Measurements from ENCODE around the gene OR11G2. TPM values are rescaled to one million over a fixed set of nuclear protein-coding genes. Genes with fewer than 3 reads are reported as not detected.
"Not testable (repeated sequence)": the region's sequence is repeated elsewhere in the genome, so short reads cannot be mapped to it uniquely, and the experiment has no call there.

OR11G2 gene
- total and polyA plus RNA-seq, 10 donors: not detected

DNA sequence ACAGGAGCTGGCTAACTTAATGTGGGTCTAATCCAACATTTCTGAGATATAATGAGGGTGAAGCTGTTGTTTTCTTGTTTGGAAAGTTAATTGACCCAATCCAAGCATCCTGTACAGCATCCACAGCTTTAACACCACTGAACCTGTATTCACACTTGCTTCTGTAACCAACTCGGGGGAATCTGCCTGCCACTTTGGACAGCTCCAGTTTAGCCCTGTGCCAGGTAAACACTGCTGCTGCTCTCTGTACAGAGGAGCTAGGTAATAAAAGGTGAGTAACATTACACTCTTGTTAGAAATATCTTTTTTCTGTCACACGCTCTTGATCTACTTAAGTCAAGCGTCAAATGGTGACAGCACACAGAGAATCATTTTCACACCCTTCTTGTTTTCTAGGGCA is 700 bp downstream of the OR11G2 start:
- TF ChIP-seq, protein P1, sequence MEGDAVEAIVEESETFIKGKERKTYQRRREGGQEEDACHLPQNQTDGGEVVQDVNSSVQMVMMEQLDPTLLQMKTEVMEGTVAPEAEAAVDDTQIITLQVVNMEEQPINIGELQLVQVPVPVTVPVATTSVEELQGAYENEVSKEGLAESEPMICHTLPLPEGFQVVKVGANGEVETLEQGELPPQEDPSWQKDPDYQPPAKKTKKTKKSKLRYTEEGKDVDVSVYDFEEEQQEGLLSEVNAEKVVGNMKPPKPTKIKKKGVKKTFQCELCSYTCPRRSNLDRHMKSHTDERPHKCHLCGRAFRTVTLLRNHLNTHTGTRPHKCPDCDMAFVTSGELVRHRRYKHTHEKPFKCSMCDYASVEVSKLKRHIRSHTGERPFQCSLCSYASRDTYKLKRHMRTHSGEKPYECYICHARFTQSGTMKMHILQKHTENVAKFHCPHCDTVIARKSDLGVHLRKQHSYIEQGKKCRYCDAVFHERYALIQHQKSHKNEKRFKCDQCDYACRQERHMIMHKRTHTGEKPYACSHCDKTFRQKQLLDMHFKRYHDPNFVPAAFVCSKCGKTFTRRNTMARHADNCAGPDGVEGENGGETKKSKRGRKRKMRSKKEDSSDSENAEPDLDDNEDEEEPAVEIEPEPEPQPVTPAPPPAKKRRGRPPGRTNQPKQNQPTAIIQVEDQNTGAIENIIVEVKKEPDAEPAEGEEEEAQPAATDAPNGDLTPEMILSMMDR (IDR thresholded peaks at IDR 0.05 in 8 of 11, conservative IDR thresholded peaks at IDR 0.05 in 3 of 11): no peak
- TF ChIP-seq POLR2A (IDR thresholded peaks at IDR 0.05): no peak
- TF ChIP-seq POLR2AphosphoS5 (IDR thresholded peaks at IDR 0.05): no peak
- no peak for DNase-seq
- Histone ChIP-seq H3K4me3 (no peak overlapping the region), H3K4me1 (no peaks in the 10 kb centered on the region), H3K27me3 (replicated peaks in 1 of 7) (no peaks in the 10 kb centered on the region), H3K27ac (no peak overlapping the region), H3K9me3 (no peaks in the 10 kb centered on the region), H3K36me3 (no peaks in the 10 kb centered on the region)
- intact Hi-C loops (cut with DNase I; ENCODE audit: low total_unique reads): no loop called here
- 77 to 91% (median 77%) methylated on average over 3 of the region's 3 CpGs for WGBS, 5 donors

DNA sequence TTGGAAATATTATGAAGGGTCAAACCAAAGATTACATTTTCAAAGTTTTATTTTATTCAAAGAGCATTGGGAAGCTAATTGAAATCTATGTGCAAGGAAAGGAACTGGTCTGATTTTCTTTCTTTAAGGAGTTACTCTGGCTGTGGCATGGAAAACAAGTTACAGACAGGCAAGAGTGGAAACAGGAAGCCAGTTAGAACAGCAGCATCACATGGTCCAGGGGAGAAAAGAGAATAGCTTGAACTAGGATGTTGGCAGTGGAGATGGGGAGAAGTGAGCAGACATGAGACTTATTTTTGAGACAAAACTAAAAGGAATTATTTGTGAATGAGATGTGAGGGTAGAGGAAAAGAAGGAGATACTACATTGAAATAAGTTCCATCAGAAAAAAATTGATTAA is 3.4 kb downstream of the OR11G2 start:
- Histone ChIP-seq H3K4me1 (no peaks in the 10 kb centered on the region), H3K9me3 (no peaks in the 10 kb centered on the region), H3K27ac (no peak overlapping the region), H3K4me3 (no peak overlapping the region), H3K27me3 (replicated peaks in 1 of 7) (peaks cover 0 to 2% (median 0%) of the 10 kb centered on the region in 7 donors), H3K36me3 (no peaks in the 10 kb centered on the region)
- DNase-seq: no peak
- intact Hi-C loops (cut with DNase I; ENCODE audit: low total_unique reads): no loop called here
- TF ChIP-seq POLR2A (IDR thresholded peaks at IDR 0.05) (no peak), POLR2AphosphoS5 (IDR thresholded peaks at IDR 0.05) (no peak)
- TF ChIP-seq, protein P1 (IDR thresholded peaks at IDR 0.05 in 8 of 11, conservative IDR thresholded peaks at IDR 0.05 in 3 of 11): no peak

DNA sequence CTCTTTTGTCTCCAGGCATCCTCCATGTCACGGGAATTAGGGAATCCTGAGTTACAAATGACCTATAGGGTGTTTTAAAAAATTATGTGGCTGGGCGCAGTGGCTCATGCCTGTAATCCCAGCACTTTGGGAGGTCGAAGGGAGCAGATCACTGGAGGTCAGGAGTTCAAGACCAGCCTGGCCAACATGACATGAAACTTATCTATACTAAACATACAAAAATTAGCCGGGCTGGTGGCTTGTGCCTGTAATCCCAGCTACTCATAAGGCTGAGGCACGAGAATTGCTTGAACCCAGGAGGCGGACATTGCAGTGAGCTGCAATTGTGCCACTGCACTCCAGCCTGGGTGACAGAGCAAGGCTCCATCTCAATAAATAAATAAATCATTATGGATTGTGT is 4.5 kb downstream of the OR11G2 start:
- peaks cover 0 to 11% (median 0%) of the 10 kb centered on the region in 7 donors for H3K27me3 ChIP-seq (replicated peaks in 1 of 7)
- DNase-seq; H3K9me3 ChIP-seq; H3K27ac ChIP-seq; H3K36me3 ChIP-seq; H3K4me1 ChIP-seq; intact Hi-C loops (cut with DNase I; ENCODE audit: low total_unique reads); H3K4me3 ChIP-seq: not testable (repeated sequence)
- WGBS, 5 donors: 64 to 84% (median 76%) methylated on average over 6 of the region's 6 CpGs

DNA sequence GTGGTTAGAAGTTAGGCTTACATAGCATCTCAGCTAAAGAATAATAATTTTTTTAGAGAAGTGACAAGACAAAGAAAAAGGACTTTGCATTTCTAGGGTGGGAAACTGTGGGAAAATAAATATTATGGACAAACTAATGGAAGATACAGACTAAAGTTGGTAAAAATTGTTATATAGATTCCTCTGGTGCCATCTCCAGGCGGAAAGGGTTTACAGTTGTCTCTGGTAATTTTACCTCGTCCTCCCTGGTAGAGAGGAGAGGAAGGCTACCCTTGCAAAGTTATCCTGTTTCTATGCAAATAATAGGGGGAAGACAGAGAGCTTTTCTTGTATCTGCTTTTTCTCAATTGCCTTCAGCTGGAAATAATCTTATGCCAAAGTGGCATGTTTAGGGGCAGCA is 5.2 kb downstream of the OR11G2 start:
- 37 to 64% (median 43%) methylated on average over 2 of the region's 2 CpGs for WGBS, 5 donors

More for the DNA sequence above, 5.2 kb downstream of the OR11G2 start:
- Histone ChIP-seq H3K4me3 (no peak overlapping the region), H3K4me1 (no peaks in the 10 kb centered on the region), H3K27me3 (replicated peaks in 1 of 7) (peaks cover 0 to 11% (median 0%) of the 10 kb centered on the region in 7 donors), H3K27ac (no peak overlapping the region), H3K9me3 (no peaks in the 10 kb centered on the region), H3K36me3 (no peaks in the 10 kb centered on the region)
- TF ChIP-seq POLR2A (IDR thresholded peaks at IDR 0.05) (no peak), POLR2AphosphoS5 (IDR thresholded peaks at IDR 0.05) (no peak)
- TF ChIP-seq, protein P1 (IDR thresholded peaks at IDR 0.05 in 8 of 11, conservative IDR thresholded peaks at IDR 0.05 in 3 of 11): no peak
- intact Hi-C loops (cut with DNase I; ENCODE audit: low total_unique reads): no loop called here
- no peak for DNase-seq

Data from spleen (tissue), 11 donors.